OCI-LY7 (cell line): ENCODE results near the gene ATP2B1. TPM values are rescaled to one million over a fixed set of nuclear protein-coding genes. Genes with fewer than 3 reads are reported as not detected.
"Not testable (repeated sequence)": the region's sequence is repeated elsewhere in the genome, so short reads cannot be mapped to it uniquely, and the experiment has no call there.

Experiments used
- BruUV-seq: library from RNA; stranded (reverse); fragments of 400-500 nt; replicated peaks from 2 replicates; lab custom pipeline; 2021; lab: Mats Ljungman, UMichigan
- CTCF ChIA-PET: fragments of 300-600 bp; sonication (Branson Sonifier 250); formaldehyde crosslinking; loops from one replicate; lab custom pipeline; 2022; ENCODE audit warnings: antibody characterized with exemption; ENCODE audit not compliant: unreplicated experiment; lab: Charles Lee
- POLR2A ChIA-PET: fragments of 300-600 bp; sonication (Branson Sonifier 250); formaldehyde crosslinking; loops from one replicate; lab custom pipeline; 2022; ENCODE audit warnings: antibody characterized with exemption; lab: Charles Lee
- DNase-seq: peaks from one replicate; pipeline ENCODE4 v3.0.0-alpha.2; 2015; ENCODE audit warnings: low spot score
- H2AFZ ChIP-seq: fragments of 200-600 bp; sonication (generic), shearing (Covaris generic); 2 replicates; pipeline ENCODE4 v1.6.1; 2014; ENCODE audit warnings: mild to moderate bottlenecking, antibody characterized with exemption, low read length, moderate library complexity
- H3K27ac ChIP-seq: fragments of 200-600 bp; sonication (generic); 2 replicates; pipeline ENCODE4 v1.5.1; 2014; ENCODE audit warnings: mixed run types, low read depth, mild to moderate bottlenecking, moderate library complexity, low read length, inconsistent platforms; ENCODE audit not compliant: poor library complexity, severe bottlenecking
- H3K36me3 ChIP-seq: fragments of 200-600 bp; sonication (generic); 2 replicates; pipeline ENCODE4 v1.6.1; 2014; ENCODE audit warnings: mild to moderate bottlenecking, antibody characterized with exemption, low read length, moderate library complexity, mixed read lengths; ENCODE audit not compliant: insufficient read depth
- H3K4me1 ChIP-seq: fragments of 200-600 bp; sonication (generic); 2 replicates; pipeline ENCODE4 v1.5.1; 2014; ENCODE audit warnings: mild to moderate bottlenecking, low read length; ENCODE audit not compliant: insufficient read depth, poor library complexity, severe bottlenecking
- H3K4me2 ChIP-seq: fragments of 200-600 bp; sonication (generic); 2 replicates; pipeline ENCODE4 v1.6.1; 2014; ENCODE audit warnings: mild to moderate bottlenecking, low read length
- H3K4me3 ChIP-seq: fragments of 200-600 bp; sonication (generic); 2 replicates; pipeline ENCODE4 v1.5.1; 2014; ENCODE audit warnings: mild to moderate bottlenecking, low read depth, low read length; ENCODE audit not compliant: poor library complexity, severe bottlenecking
- H3K79me2 ChIP-seq: fragments of 200-600 bp; sonication (generic); 2 replicates; pipeline ENCODE4 v1.6.1; 2016; ENCODE audit warnings: low read depth, mild to moderate bottlenecking, low read length, moderate library complexity, mixed read lengths; ENCODE audit not compliant: insufficient read depth
- H3K9me2 ChIP-seq: fragments of 200-600 bp; sonication (generic); 2 replicates; pipeline ENCODE4 v1.6.1; 2016; ENCODE audit warnings: mild to moderate bottlenecking, low read length, mixed read lengths; ENCODE audit not compliant: insufficient read depth
- H3K9me3 ChIP-seq: fragments of 200-600 bp; sonication (generic); 2 replicates; pipeline ENCODE4 v1.6.1; 2014; ENCODE audit warnings: mild to moderate bottlenecking, mixed run types, low read length, mixed read lengths
- H4K20me1 ChIP-seq: fragments of 200-600 bp; sonication (generic); 2 replicates; pipeline ENCODE4 v1.6.1; 2014; ENCODE audit warnings: mild to moderate bottlenecking, antibody characterized with exemption, low read length, moderate library complexity, mixed read lengths; ENCODE audit not compliant: insufficient read depth
- EZH2phosphoT487 ChIP-seq: fragments of 200-600 bp; sonication (generic); IDR thresholded peaks from 2 replicates; pipeline ENCODE4 v1.6.1; 2018; ENCODE audit warnings: low read depth, borderline replicate concordance, mild to moderate bottlenecking, mixed run types, antibody characterized with exemption, low read length, moderate library complexity, mixed read lengths
- intact Hi-C: fragments of 100-400 bp; cut with micrococcal nuclease; formaldehyde crosslinking; loops from one replicate; pipeline ENCODE4 v1.10.0; 2022; ENCODE audit not compliant: unreplicated experiment
- total RNA-seq, 2 experiments: library from RNA; depleted of rRNA in 1 of 2; stranded (reverse); fragments of >200 nt in 1 of 2; shearing (Covaris generic) in 1 of 2; gene quantifications; 2 replicates each; pipeline ENCODE4 v1.2.3, GENCODE V29; 2014 to 2022
- TF ChIP-seq, protein P1 (sequence below): fragments of 200-600 bp; sonication (generic); conservative IDR thresholded peaks from 2 replicates; pipeline ENCODE4 v1.5.1; 2014; ENCODE audit warnings: mild to moderate bottlenecking, antibody characterized with exemption, low read length, moderate library complexity, mixed read lengths

ATP2B1 gene
- total RNA-seq, 2 experiments from 2014 or later, result 58.5 to 74.9 TPM

DNA sequence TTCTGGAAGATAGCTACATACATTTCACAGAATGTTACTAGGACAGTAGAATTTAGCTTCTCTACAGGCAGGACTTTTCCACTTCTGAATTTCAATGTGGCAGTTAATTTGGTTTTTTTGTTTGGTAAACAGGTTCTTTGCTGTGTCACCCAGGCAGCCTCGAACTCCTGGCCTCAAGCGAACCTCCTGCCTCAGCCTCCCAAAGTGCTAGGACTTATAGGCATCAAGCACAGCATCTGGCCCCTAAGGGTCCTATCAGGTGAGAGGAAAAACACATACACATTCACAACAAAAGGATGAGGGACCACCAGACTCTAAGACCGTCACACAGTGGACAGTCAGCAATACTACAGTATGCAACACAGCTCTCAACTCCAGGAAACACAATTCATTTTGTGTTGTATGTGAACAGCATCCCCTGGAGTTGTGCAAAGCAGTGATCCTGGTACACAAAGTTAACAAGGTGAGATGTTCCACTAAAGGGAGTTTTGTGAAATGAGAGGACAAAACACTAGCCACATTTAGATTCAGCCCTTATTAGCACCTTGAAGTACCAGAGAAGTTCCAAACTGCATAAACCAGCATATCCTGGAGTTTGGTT is 6.9 kb downstream of the ATP2B1 start:
- Histone ChIP-seq H3K27ac (no peak overlapping the region), H3K9me2 (no peaks in the 10 kb centered on the region), H3K79me2 (peaks cover 100% of the 10 kb centered on the region), H4K20me1 (peaks cover 61% of the 10 kb centered on the region), H3K4me1 (peaks cover 42% of the 10 kb centered on the region), H3K4me2 (no peak overlapping the region), H3K9me3 (no peaks in the 10 kb centered on the region), H3K4me3 (no peak overlapping the region), H2AFZ (no peak overlapping the region), H3K36me3 (no peaks in the 10 kb centered on the region)
- no peak for DNase-seq
- no TSS peak for BruUV-seq
- intact Hi-C loops, result no loop called here
- POLR2A ChIA-PET, result interaction anchor here (0.6 to 1.2 kb wide), 3 partner anchors 10 to 149 kb away, joined by 3 read pairs; no protein-coding TSS in a partner anchor
- TF ChIP-seq, protein P1, sequence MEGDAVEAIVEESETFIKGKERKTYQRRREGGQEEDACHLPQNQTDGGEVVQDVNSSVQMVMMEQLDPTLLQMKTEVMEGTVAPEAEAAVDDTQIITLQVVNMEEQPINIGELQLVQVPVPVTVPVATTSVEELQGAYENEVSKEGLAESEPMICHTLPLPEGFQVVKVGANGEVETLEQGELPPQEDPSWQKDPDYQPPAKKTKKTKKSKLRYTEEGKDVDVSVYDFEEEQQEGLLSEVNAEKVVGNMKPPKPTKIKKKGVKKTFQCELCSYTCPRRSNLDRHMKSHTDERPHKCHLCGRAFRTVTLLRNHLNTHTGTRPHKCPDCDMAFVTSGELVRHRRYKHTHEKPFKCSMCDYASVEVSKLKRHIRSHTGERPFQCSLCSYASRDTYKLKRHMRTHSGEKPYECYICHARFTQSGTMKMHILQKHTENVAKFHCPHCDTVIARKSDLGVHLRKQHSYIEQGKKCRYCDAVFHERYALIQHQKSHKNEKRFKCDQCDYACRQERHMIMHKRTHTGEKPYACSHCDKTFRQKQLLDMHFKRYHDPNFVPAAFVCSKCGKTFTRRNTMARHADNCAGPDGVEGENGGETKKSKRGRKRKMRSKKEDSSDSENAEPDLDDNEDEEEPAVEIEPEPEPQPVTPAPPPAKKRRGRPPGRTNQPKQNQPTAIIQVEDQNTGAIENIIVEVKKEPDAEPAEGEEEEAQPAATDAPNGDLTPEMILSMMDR, result peak; percentile 60
- no peak for TF ChIP-seq EZH2phosphoT487
- CTCF ChIA-PET, result no interaction called here

DNA sequence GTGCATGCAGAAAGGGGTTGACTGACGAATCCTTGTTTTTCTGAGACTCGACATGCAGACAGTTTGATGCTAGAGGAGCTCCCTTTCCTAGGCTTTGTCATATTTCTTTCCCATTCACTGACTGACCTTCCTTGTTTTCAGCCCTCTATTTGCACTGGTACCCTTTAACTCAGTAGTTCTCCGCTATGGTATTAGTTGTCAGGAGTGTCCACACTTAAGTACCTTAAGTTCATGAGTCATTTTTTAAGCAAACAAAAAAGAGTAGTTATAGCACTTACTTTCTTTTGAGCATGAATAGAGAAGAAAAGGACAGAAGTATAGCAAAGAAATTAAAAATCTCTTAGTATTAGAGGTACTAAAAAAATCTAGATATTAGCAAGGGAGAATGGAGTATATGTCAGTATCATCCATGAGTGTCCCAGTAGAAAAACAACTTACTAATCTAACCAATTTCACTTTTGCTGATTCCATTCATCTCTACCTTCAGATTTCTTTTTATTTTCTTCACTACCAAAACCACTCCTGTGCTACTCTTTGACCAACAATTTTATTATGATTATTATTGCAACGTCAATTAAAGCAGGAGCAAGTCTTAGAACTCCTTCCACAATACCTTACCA is 8.3 kb downstream of the ATP2B1 start:
- BruUV-seq, result no TSS peak
- no peak for DNase-seq
- H3K27ac ChIP-seq, result no peak overlapping the region
- H3K4me3 ChIP-seq, result no peak overlapping the region
- peaks cover 36% of the 10 kb centered on the region for H3K4me1 ChIP-seq
- H3K4me2 ChIP-seq, result no peak overlapping the region
- H3K9me3 ChIP-seq, result no peaks in the 10 kb centered on the region
- POLR2A ChIA-PET, result interaction anchor here (0.6 to 1.4 kb wide), 3 partner anchors 19 to 672 kb away, joined by 3 to 4 read pairs (median 3); no protein-coding TSS in a partner anchor
- intact Hi-C loops, result no loop called here
- no peak overlapping the region for H2AFZ ChIP-seq
- H3K36me3 ChIP-seq, result no peaks in the 10 kb centered on the region
- CTCF ChIA-PET, result no interaction called here
- H4K20me1 ChIP-seq, result peaks cover 57% of the 10 kb centered on the region
- no peaks in the 10 kb centered on the region for H3K9me2 ChIP-seq
- TF ChIP-seq EZH2phosphoT487, result no peak
- TF ChIP-seq, protein P1, result no peak
- peaks cover 100% of the 10 kb centered on the region for H3K79me2 ChIP-seq

DNA sequence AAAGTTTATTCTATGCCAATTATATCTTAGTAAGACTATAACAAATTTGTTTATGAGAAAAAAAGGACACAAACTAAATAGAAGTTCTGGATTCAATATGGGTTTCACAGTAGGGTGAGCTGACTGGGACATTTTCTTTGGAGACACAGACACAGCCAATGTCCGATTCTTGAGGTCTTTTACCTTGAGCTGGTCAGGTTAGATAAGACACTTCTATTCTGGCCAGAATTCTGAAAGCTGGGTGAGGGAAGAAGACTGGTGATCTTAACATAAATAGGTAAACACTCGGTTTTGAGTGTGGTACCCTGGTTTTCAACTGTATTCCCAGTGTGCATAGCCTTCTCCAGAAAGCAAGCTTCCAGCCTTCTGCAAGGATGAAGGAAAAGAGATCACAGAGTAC is 10.0 kb downstream of the ATP2B1 start:
- intact Hi-C loops, result no loop called here
- H3K4me1 ChIP-seq, result peaks cover 20% of the 10 kb centered on the region
- peaks cover 100% of the 10 kb centered on the region for H3K79me2 ChIP-seq
- TF ChIP-seq EZH2phosphoT487, result no peak
- TF ChIP-seq, protein P1, result no peak
- peaks cover 43% of the 10 kb centered on the region for H4K20me1 ChIP-seq
- no peak overlapping the region for H3K27ac ChIP-seq
- POLR2A ChIA-PET, result interaction anchor here (0.5 to 1.2 kb wide), 5 partner anchors 8 to 703 kb away, joined by 3 to 4 read pairs (median 4); partner anchors contain the start of gene ATP2B1
- no peaks in the 10 kb centered on the region for H3K9me3 ChIP-seq
- CTCF ChIA-PET, result no interaction called here
- no peak overlapping the region for H2AFZ ChIP-seq
- no peak overlapping the region for H3K4me3 ChIP-seq
- no peaks in the 10 kb centered on the region for H3K36me3 ChIP-seq
- DNase-seq, result no peak
- no peak overlapping the region for H3K4me2 ChIP-seq
- no peaks in the 10 kb centered on the region for H3K9me2 ChIP-seq
- no TSS peak for BruUV-seq

DNA sequence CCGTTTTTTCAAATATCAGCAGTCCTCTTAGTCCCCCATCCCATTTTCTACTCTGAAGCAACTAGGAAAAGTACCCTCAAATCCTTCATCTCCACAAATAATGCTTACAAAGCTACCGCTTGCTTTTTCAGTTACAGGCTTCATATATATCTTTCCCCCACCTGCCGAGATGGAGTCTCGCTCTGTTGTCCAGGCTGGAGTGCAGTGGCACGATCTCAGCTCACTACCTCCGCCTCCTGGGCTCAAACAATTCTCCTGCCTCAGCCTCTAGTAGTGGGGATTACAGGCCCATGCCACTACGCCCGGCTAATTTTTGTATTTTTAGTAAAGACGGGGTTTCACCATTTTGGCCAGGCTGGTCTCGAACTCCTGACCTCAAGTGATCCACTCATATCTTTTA is 10.9 kb downstream of the ATP2B1 start:
- BruUV-seq, H3K27ac ChIP-seq, H3K9me2 ChIP-seq, DNase-seq, H3K4me3 ChIP-seq, H3K4me2 ChIP-seq, intact Hi-C loops, H2AFZ ChIP-seq, H3K36me3 ChIP-seq, CTCF ChIA-PET, H3K9me3 ChIP-seq: not testable (repeated sequence)
- peaks cover 15% of the 10 kb centered on the region for H3K4me1 ChIP-seq
- POLR2A ChIA-PET, result interaction anchor here (0.6 to 1.6 kb wide), 5 partner anchors 9 to 305 kb away, joined by 3 to 4 read pairs (median 3); no protein-coding TSS in a partner anchor
- peaks cover 41% of the 10 kb centered on the region for H4K20me1 ChIP-seq
- H3K79me2 ChIP-seq, result peaks cover 100% of the 10 kb centered on the region
